HG02759 (cell line): ENCODE measurements around the gene URAD.
"Not testable (repeated sequence)": the region's sequence is repeated elsewhere in the genome, so short reads cannot be mapped to it uniquely, and the experiment has no call there.

Experiments
- ATAC-seq: cut with Tn5 transposase; IDR thresholded peaks from one replicate; pipeline ENCODE4 v1.9.1; 2021; ENCODE audit warnings: mild to moderate bottlenecking, moderate library complexity; ENCODE audit not compliant: unreplicated experiment

URAD gene

GRCh38 chr13:27971776-27972477, 16.6 kb downstream of the URAD start:
- ATAC-seq, result no peak

GRCh38 chr13:27971236-27971645, 17.3 kb downstream of the URAD start:
- ATAC-seq, result no peak

GRCh38 chr13:27970382-27971235, 17.9 kb downstream of the URAD start:
- ATAC-seq, result no peak

GRCh38 chr13:27969866-27970229, 18.6 kb downstream of the URAD start:
- no peak for ATAC-seq

GRCh38 chr13:27969082-27969865, 19.2 kb downstream of the URAD start, which contains the start of gene CDX2:
Gene CDX2, minus strand, starts transcription at chr13:27969315. Its CDS starts 309 bp downstream, at chr13:27969006.
- ATAC-seq, result no peak

GRCh38 chr13:27968316-27969081, 20.0 kb downstream of the URAD start:
- no peak for ATAC-seq

GRCh38 chr13:27967736-27968315, 20.7 kb downstream of the URAD start:
- ATAC-seq, result no peak

GRCh38 chr13:27967203-27967735, 21.2 kb downstream of the URAD start:
- no peak for ATAC-seq

GRCh38 chr13:27966641-27967202, 21.8 kb downstream of the URAD start:
- no peak for ATAC-seq

- no peak for ATAC-seq
Measured at GRCh38 chr13:27965740-27966640, 22.5 kb downstream of the URAD start.

GRCh38 chr13:27965343-27965739, 23.2 kb downstream of the URAD start:
- no peak for ATAC-seq

GRCh38 chr13:27964741-27965323, 23.7 kb downstream of the URAD start:
- ATAC-seq, result no peak

GRCh38 chr13:27964206-27964605, 24.3 kb downstream of the URAD start:
- ATAC-seq, result not testable (repeated sequence)

GRCh38 chr13:27963491-27963890, 25.0 kb downstream of the URAD start:
- no peak for ATAC-seq

- no peak for ATAC-seq
Measured at GRCh38 chr13:27962982-27963381, 25.5 kb downstream of the URAD start.

GRCh38 chr13:27962128-27962841, 26.2 kb downstream of the URAD start:
- ATAC-seq, result no peak

- no peak for ATAC-seq
Measured at GRCh38 chr13:27961227-27962085, 27.0 kb downstream of the URAD start.
